Chondrocyte (in vitro differentiated cells): ENCODE measurements around the gene GRM6. TPM values are rescaled to one million over a fixed set of nuclear protein-coding genes. Genes with fewer than 3 reads are reported as not detected.
A peak's percentile ranks its signal among the peaks of the same experiment; 100 is the strongest.

Experiments used
- DNase-seq: peaks from one replicate; pipeline ENCODE4 v3.0.0; 2021; ENCODE audit warnings: mixed read lengths, low spot score
- H3K27ac Mint-ChIP-seq: one replicate; pipeline ENCODE4 v1.8.0; 2021; ENCODE audit warnings: mild to moderate bottlenecking, moderate library complexity, mixed read lengths; ENCODE audit not compliant: unreplicated experiment
- H3K27me3 Mint-ChIP-seq: 2 replicates; pipeline ENCODE4 v1.8.0; 2021; ENCODE audit warnings: low read depth, mixed read lengths
- H3K36me3 Mint-ChIP-seq: 2 replicates; pipeline ENCODE4 v1.8.0; 2021; ENCODE audit warnings: low read depth, mixed read lengths
- H3K4me1 Mint-ChIP-seq: 2 replicates; pipeline ENCODE4 v1.8.0; 2021; ENCODE audit warnings: low read depth, mild to moderate bottlenecking, mixed read lengths
- H3K4me3 Mint-ChIP-seq: one replicate; pipeline ENCODE4 v1.8.0; 2021; ENCODE audit warnings: mild to moderate bottlenecking, moderate library complexity, mixed read lengths; ENCODE audit not compliant: unreplicated experiment
- H3K9me3 Mint-ChIP-seq: 2 replicates; pipeline ENCODE4 v1.8.0; 2021; ENCODE audit warnings: low read depth, mixed read lengths
- CTCF ChIP-seq: fragments of 200-600 bp; sonication (generic); IDR thresholded peaks from 2 replicates; pipeline ENCODE4 v1.5.0; 2021; ENCODE audit warnings: antibody characterized with exemption, mild to moderate bottlenecking, moderate library complexity
- total RNA-seq: library from RNA; stranded (reverse); gene quantifications from 3 replicates; pipeline ENCODE4 v1.2.1, GENCODE V29; 2021

Gene GRM6
- total RNA-seq, 1 donor from 2014 or later: not detected

DNA sequence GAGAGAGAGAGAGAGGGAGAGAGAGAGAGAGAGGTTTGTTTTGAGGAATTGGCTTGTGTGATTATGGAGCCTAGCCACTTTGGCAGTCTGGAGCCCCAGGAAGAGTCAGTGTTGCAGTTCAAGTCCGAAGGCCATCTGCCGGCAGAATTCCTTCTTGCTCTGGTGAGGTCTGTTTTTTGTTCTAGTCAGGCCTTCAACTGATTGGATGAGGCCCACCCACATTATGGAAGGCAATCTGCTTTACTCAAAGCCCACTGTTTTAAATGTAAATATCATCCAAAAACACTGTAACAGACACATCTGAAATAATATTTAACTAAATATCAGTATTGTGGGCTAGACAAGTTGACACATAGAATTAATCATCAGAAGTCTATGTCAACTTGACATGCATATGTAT lies 11.4 kb upstream of the GRM6 start:
- no peak for DNase-seq
- TF ChIP-seq CTCF: no peak
- H3K4me3 Mint-ChIP-seq: no peak overlapping the region
- no peaks in the 10 kb centered on the region for H3K4me1 Mint-ChIP-seq
- H3K27ac Mint-ChIP-seq: no peak overlapping the region
- H3K9me3 Mint-ChIP-seq: peaks cover 45% of the 10 kb centered on the region
- no peaks in the 10 kb centered on the region for H3K27me3 Mint-ChIP-seq
- H3K36me3 Mint-ChIP-seq: peaks cover 1% of the 10 kb centered on the region

- peaks cover 3% of the 10 kb centered on the region for H3K4me1 Mint-ChIP-seq
- H3K27ac Mint-ChIP-seq: no peak overlapping the region
- no peaks in the 10 kb centered on the region for H3K36me3 Mint-ChIP-seq
- H3K9me3 Mint-ChIP-seq: peaks cover 26% of the 10 kb centered on the region
- no peak for DNase-seq
- no peak overlapping the region for H3K4me3 Mint-ChIP-seq
- no peak for TF ChIP-seq CTCF
- peaks cover 10% of the 10 kb centered on the region for H3K27me3 Mint-ChIP-seq
Measured at GRCh38 chr5:178998441-178998840, 3.3 kb upstream of the GRM6 start.

- Mint-ChIP-seq H3K9me3 (peaks cover 16% of the 10 kb centered on the region), H3K4me3 (no peak overlapping the region), H3K27ac (no peak overlapping the region), H3K27me3 (peaks cover 17% of the 10 kb centered on the region), H3K4me1 (peaks cover 3% of the 10 kb centered on the region), H3K36me3 (no peaks in the 10 kb centered on the region)
- DNase-seq: no peak
- TF ChIP-seq CTCF: no peak
Measured at GRCh38 chr5:178997191-178997590, 2.1 kb upstream of the GRM6 start.

DNA sequence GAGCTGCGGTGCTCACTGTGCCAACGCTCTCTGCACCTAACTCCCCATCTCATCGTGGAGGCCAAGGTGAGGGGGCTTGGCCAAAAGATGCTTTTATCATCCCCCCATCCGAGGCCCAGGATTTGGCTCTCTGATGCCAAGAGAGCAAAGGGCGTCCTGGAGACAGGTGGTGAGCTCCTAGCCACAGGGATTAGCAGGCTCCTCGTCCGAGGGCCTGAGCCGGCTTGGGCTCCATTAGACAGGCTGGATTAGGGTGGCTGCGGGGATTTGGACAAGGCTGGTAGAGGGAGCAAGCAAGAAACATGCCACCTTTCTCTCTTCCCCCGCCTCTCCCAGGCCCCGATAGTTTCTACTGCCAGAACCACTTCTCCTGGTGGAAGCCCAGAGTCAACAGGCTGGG lies 1.0 kb upstream of the GRM6 start:
- Mint-ChIP-seq H3K4me3 (no peak overlapping the region), H3K36me3 (no peaks in the 10 kb centered on the region), H3K4me1 (peaks cover 3% of the 10 kb centered on the region), H3K27ac (no peak overlapping the region), H3K9me3 (peaks cover 12% of the 10 kb centered on the region), H3K27me3 (peaks cover 17% of the 10 kb centered on the region)
- no peak for TF ChIP-seq CTCF
- DNase-seq: no peak

DNA sequence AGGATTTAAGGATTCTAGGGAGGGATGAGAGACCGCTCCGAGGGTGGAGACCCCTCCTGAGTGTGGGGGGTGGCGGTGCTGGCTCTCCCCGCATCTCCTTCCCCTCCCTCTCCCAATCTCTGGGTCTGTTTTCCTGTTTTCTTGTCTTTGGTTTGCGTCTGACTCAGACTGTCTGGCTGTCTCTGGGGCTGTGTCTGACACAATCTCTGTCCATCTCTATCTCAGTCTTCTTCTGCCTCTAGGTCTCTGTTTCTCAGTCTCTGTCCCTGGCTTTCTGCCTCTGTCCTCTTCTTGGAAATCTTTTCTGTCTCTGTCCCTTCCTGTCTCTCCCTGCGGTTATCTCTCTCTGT lies 196 bp upstream of the GRM6 start:
- Mint-ChIP-seq H3K4me1 (peaks cover 3% of the 10 kb centered on the region), H3K36me3 (no peaks in the 10 kb centered on the region), H3K27ac (no peak overlapping the region), H3K4me3 (peak overlapping the region; percentile 48), H3K9me3 (peaks cover 9% of the 10 kb centered on the region), H3K27me3 (peaks cover 17% of the 10 kb centered on the region)
- no peak for DNase-seq
- TF ChIP-seq CTCF: no peak
